SK-N-SH treated with all-trans-retinoic acid at 6 μM for 48 hours (cell line): ENCODE data around the gene NMT1.

Experiments
- ATAC-seq: fragments of 200-7000 bp; cut with Tn5 transposase; 3 replicates; pipeline ENCODE4 v1.9.1; 2020; ENCODE audit warnings: mild to moderate bottlenecking, moderate library complexity
- ARNTL ChIP-seq: fragments of 450-650 bp; formaldehyde crosslinking; IDR thresholded peaks from 2 replicates; pipeline ENCODE4 v1.5.0; 2020; ENCODE audit warnings: low read depth, mild to moderate bottlenecking, moderate library complexity, borderline replicate concordance
- BACH2 ChIP-seq: fragments of 250-450 bp; sonication (Bioruptor Pico); IDR thresholded peaks from 2 replicates; pipeline ENCODE4 v1.9.0; 2021; ENCODE audit warnings: mild to moderate bottlenecking, borderline replicate concordance
- CREB5 ChIP-seq: fragments of 250-450 bp; sonication (Bioruptor Pico); IDR thresholded peaks from 2 replicates; pipeline ENCODE4 v1.5.1; 2020; ENCODE audit warnings: low read depth, mild to moderate bottlenecking, moderate library complexity
- CSDC2 ChIP-seq: fragments of 250-450 bp; sonication (Bioruptor Pico); IDR thresholded peaks from 2 replicates; pipeline ENCODE4 v1.5.0; 2020; ENCODE audit warnings: mild to moderate bottlenecking, moderate library complexity
- CSRNP3 ChIP-seq: fragments of 250-450 bp; sonication (Bioruptor Pico); IDR thresholded peaks from 2 replicates; pipeline ENCODE4 v1.5.1; 2021; ENCODE audit warnings: mild to moderate bottlenecking, moderate library complexity
- ESRRG ChIP-seq: fragments of 250-450 bp; sonication (Bioruptor Pico); IDR thresholded peaks from 2 replicates; pipeline ENCODE4 v1.6.1; 2021; ENCODE audit warnings: mild to moderate bottlenecking
- GLIS3 ChIP-seq: fragments of 250-450 bp; sonication (Bioruptor Pico); IDR thresholded peaks from 2 replicates; pipeline ENCODE4 v1.5.0; 2020; ENCODE audit warnings: mild to moderate bottlenecking, moderate library complexity
- ISL1 ChIP-seq: fragments of 250-450 bp; sonication (Bioruptor Pico); IDR thresholded peaks from 2 replicates; pipeline ENCODE4 v2.1.2; 2022; ENCODE audit warnings: mild to moderate bottlenecking, moderate library complexity
- OSR1 ChIP-seq: fragments of 250-450 bp; sonication (Bioruptor Pico); IDR thresholded peaks from 2 replicates; pipeline ENCODE4 v1.8.0; 2022; ENCODE audit warnings: moderate library complexity, mild to moderate bottlenecking, inconsistent platforms
- PATZ1 ChIP-seq: fragments of 250-450 bp; sonication (Bioruptor Pico); IDR thresholded peaks from 2 replicates; pipeline ENCODE4 v1.8.0; 2020; ENCODE audit warnings: mild to moderate bottlenecking, moderate library complexity, borderline replicate concordance
- POU6F1 ChIP-seq: fragments of 250-450 bp; sonication (Bioruptor Pico); IDR thresholded peaks from 2 replicates; pipeline ENCODE4 v1.8.0; 2021; ENCODE audit warnings: low read depth, mild to moderate bottlenecking, moderate library complexity, borderline replicate concordance
- PPARA ChIP-seq: fragments of 250-450 bp; sonication (Bioruptor Pico); IDR thresholded peaks from 2 replicates; pipeline ENCODE4 v1.5.0; 2020; ENCODE audit warnings: mild to moderate bottlenecking, borderline replicate concordance
- RARB ChIP-seq: fragments of 250-450 bp; sonication (Bioruptor Pico); IDR thresholded peaks from 2 replicates; pipeline ENCODE4 v1.8.0; 2021; ENCODE audit warnings: mild to moderate bottlenecking, moderate library complexity
- SNAI2 ChIP-seq: fragments of 250-450 bp; sonication (Bioruptor Pico); IDR thresholded peaks from 2 replicates; pipeline ENCODE4 v1.5.0; 2020; ENCODE audit warnings: mild to moderate bottlenecking, moderate library complexity
- TCF4 ChIP-seq: fragments of 250-450 bp; sonication (Bioruptor Pico); IDR thresholded peaks from 2 replicates; pipeline ENCODE4 v1.8.0; 2021; ENCODE audit warnings: mild to moderate bottlenecking, moderate library complexity, borderline replicate concordance
- TOX ChIP-seq: fragments of 250-450 bp; sonication (Bioruptor Pico); IDR thresholded peaks from 2 replicates; pipeline ENCODE4 v1.8.0; 2021; ENCODE audit warnings: mild to moderate bottlenecking, moderate library complexity, borderline replicate concordance
- ZC3H10 ChIP-seq: fragments of 250-450 bp; sonication (Bioruptor Pico); IDR thresholded peaks from 2 replicates; pipeline ENCODE4 v1.5.1; 2021; ENCODE audit warnings: mild to moderate bottlenecking, moderate library complexity
- ZFP3 ChIP-seq: fragments of 250-450 bp; sonication (Bioruptor Pico); IDR thresholded peaks from 2 replicates; pipeline ENCODE4 v1.5.0; 2020; ENCODE audit warnings: mild to moderate bottlenecking, moderate library complexity
- ZFP30 ChIP-seq: fragments of 450-650 bp; formaldehyde crosslinking; IDR thresholded peaks from 2 replicates; pipeline ENCODE4 v1.5.0; 2022; ENCODE audit warnings: mild to moderate bottlenecking, moderate library complexity
- ZNF565 ChIP-seq: fragments of 450-650 bp; formaldehyde crosslinking; conservative IDR thresholded peaks from 2 replicates; pipeline ENCODE4 v1.5.0; 2020; ENCODE audit warnings: low read depth, mild to moderate bottlenecking, moderate library complexity
- ZNF70 ChIP-seq: fragments of 450-650 bp; formaldehyde crosslinking; IDR thresholded peaks from 2 replicates; pipeline ENCODE4 v1.5.0; 2020; ENCODE audit warnings: mild to moderate bottlenecking, moderate library complexity
- TF ChIP-seq, protein P1 (sequence below): fragments of 250-450 bp; sonication (Bioruptor Pico); IDR thresholded peaks from 2 replicates; pipeline ENCODE4 v1.5.0; 2020; ENCODE audit warnings: mild to moderate bottlenecking, moderate library complexity

Gene NMT1

GRCh38 chr17:45086865-45087503 is 25.9 kb downstream of the NMT1 start:
- ATAC-seq = no peak
- no peak for TF ChIP-seq CSRNP3
- no peak for TF ChIP-seq ISL1 (CRISPR knock-in tag)
- no peak for TF ChIP-seq ZFP3 (CRISPR knock-in tag)
- TF ChIP-seq ESRRG = no peak
- TF ChIP-seq BACH2 (CRISPR knock-in tag) = no peak
- no peak for TF ChIP-seq ARNTL (CRISPR knock-in tag)
- TF ChIP-seq, protein P1, sequence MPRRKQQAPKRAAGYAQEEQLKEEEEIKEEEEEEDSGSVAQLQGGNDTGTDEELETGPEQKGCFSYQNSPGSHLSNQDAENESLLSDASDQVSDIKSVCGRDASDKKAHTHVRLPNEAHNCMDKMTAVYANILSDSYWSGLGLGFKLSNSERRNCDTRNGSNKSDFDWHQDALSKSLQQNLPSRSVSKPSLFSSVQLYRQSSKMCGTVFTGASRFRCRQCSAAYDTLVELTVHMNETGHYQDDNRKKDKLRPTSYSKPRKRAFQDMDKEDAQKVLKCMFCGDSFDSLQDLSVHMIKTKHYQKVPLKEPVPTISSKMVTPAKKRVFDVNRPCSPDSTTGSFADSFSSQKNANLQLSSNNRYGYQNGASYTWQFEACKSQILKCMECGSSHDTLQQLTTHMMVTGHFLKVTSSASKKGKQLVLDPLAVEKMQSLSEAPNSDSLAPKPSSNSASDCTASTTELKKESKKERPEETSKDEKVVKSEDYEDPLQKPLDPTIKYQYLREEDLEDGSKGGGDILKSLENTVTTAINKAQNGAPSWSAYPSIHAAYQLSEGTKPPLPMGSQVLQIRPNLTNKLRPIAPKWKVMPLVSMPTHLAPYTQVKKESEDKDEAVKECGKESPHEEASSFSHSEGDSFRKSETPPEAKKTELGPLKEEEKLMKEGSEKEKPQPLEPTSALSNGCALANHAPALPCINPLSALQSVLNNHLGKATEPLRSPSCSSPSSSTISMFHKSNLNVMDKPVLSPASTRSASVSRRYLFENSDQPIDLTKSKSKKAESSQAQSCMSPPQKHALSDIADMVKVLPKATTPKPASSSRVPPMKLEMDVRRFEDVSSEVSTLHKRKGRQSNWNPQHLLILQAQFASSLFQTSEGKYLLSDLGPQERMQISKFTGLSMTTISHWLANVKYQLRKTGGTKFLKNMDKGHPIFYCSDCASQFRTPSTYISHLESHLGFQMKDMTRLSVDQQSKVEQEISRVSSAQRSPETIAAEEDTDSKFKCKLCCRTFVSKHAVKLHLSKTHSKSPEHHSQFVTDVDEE = no peak
- TF ChIP-seq TCF4 (CRISPR knock-in tag) = no peak
- no peak for TF ChIP-seq SNAI2 (CRISPR knock-in tag)
- TF ChIP-seq GLIS3 (CRISPR knock-in tag) = no peak
- TF ChIP-seq PPARA (CRISPR knock-in tag) = no peak
- no peak for TF ChIP-seq CREB5 (CRISPR knock-in tag)
- no peak for TF ChIP-seq RARB (CRISPR knock-in tag)
- TF ChIP-seq OSR1 (CRISPR knock-in tag) = no peak
- TF ChIP-seq ZNF565 (CRISPR knock-in tag) = no peak
- no peak for TF ChIP-seq ZC3H10 (CRISPR knock-in tag)
- no peak for TF ChIP-seq CSDC2 (CRISPR knock-in tag)
- no peak for TF ChIP-seq TOX (CRISPR knock-in tag)
- TF ChIP-seq PATZ1 (CRISPR knock-in tag) = no peak
- TF ChIP-seq ZNF70 (CRISPR knock-in tag) = no peak
- TF ChIP-seq, all 23 proteins: peak for 0

- no peak for ATAC-seq
- TF ChIP-seq TCF4 (CRISPR knock-in tag) (no peak), CSDC2 (CRISPR knock-in tag) (no peak), OSR1 (CRISPR knock-in tag) (no peak), ZC3H10 (CRISPR knock-in tag) (no peak), ZNF70 (CRISPR knock-in tag) (no peak), BACH2 (CRISPR knock-in tag) (no peak), PPARA (CRISPR knock-in tag) (no peak), ESRRG (no peak), TOX (CRISPR knock-in tag) (no peak), ISL1 (CRISPR knock-in tag) (no peak), POU6F1 (CRISPR knock-in tag) (no peak), ARNTL (CRISPR knock-in tag) (no peak), ZFP30 (no peak), CSRNP3 (no peak)
- TF ChIP-seq, all 23 proteins: peak for 0
These were observed 26.4 kb downstream of the NMT1 start for GRCh38 chr17:45087504-45087975.
